Neural progenitor cell (in vitro differentiated cells): Measurements from ENCODE around the gene ADAMTS3.

Experiments
- CTCF ChIP-seq: fragments of 200-600 bp; sonication (generic); IDR thresholded peaks from 2 replicates; pipeline ENCODE4 v1.5.1; 2017; ENCODE audit warnings: antibody characterized with exemption, mild to moderate bottlenecking
- EZH2 ChIP-seq: fragments of 200-600 bp; sonication (generic); IDR thresholded peaks from 2 replicates; pipeline ENCODE4 v1.6.1; 2017; ENCODE audit warnings: antibody characterized with exemption, mild to moderate bottlenecking, moderate library complexity
- EZH2phosphoT487 ChIP-seq: fragments of 200-600 bp; sonication (generic); IDR thresholded peaks from 2 replicates; pipeline ENCODE4 v1.6.1; 2017; ENCODE audit warnings: antibody characterized with exemption

- TF ChIP-seq CTCF (no peak), EZH2 (no peak), EZH2phosphoT487 (no peak)
These were observed 216.3 kb downstream of the ADAMTS3 start for GRCh38 chr4:72352711-72353110.
